Measurements from ENCODE around the gene MISP.

Gene MISP

DNA sequence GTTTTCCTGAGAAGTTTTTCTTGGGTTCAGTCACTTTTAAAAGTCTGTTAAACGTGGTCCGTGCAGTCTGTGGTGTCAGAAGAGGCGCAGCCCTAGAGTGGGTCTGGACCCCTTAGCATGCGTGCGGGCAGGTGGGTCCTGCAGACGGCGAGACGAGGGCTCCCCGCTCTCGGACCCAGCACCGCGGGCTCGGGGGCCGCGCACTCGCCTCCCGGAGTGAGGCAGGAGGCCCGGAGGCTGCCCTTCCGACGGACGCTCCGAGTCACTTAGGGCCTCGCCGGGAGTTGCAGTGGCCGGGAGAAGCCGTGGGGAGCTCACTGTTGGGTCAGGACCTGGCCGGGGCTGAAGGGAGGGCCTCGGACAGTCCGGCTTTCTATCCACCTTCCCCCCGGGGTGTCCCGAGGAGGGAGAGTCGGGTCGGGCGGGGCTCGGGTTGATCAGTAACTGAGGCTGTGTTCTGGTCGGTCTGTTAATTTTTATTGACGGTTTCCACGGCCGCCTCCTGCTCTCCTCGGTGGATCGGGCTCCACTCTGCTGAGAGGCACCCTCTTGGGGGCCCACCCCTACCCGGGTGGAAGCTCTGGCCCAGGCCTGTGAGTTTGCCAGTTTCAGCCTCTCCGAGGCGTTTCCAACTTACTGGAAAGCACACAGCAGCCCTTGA is 47.6 kb downstream of the MISP start:
- peak; percentile 48 for DNase-seq

GRCh38 chr19:799076-799881 is 48.4 kb downstream of the MISP start:
- DNase-seq: peak; percentile 46

- DNase-seq: no peak
Measured at GRCh38 chr19:800360-801029, 49.6 kb downstream of the MISP start.

DNA sequence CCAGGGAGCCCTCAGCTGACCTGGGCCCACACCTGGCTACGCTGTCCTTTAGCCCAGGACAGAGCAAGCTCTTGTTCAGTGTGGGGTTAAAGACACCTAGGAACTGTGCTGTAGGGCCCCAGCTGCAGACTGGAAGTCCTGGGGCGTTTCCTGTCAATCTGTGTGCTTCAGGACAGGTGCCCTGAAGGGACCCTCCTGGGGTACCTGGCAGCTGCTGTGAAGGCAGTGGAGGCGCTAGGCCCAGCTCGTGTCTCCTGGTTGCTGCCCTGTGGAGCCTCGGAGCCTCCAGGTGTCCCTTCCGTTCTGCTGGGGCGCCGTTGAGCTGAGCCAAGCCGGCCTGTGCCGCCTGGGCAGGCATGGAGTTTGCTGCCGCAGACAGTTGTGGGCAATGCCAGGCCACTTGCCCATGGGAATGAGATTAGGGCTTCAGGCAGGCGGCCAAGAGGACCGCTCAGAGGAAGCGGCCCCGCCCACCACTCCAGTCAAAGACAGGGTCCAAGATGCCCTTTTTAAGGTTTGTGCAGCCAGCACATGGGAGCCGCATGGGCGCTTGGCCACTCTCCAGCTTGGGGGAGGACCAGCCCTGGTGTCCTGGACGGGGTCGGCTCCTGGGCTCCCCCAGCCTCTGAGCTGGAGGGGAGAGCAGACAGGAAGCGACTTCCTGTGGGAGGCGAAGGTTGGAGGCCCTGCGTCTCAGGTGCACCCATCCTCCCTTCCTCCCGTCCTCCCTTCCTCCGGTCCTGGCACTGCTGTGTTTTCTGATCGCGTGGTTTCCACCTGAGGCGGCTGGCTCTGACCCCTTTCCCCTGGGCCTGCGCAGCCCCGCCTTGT is 50.3 kb downstream of the MISP start:
- DNase-seq: peak; percentile 70

- DNase-seq: peak; percentile 71
Measured at GRCh38 chr19:801861-802497, 51.1 kb downstream of the MISP start.

DNA sequence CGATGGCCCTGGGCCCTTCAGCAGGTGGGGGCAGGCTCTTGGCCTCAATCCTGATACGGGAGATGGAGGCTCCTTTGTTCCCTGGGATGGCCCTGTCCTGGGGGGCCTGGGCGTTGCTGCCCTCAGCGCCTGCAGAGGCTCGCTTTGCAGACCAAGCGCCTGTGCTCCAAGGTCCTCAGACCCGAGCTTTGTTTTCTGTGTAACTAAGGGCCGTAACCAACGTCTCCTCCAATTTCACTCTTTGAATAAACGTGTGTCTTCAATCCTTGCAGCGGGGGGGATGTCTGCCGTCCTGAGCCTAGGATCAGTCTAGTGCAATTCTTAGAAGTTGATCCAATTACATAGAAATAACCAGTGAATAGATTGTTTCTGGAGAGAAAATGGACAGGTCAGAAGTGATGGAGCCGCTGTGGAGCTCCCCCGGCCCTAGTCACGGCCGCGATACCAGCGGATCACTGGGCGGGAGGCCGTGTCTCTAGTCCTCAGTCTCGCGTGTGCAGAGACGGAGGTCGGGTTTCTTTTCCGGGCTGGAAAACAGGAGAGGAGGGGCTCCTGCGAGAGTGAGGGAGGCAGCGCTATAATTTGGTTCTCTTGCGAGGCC is 51.7 kb downstream of the MISP start:
- DNase-seq: no peak

GRCh38 chr19:803099-803561 is 52.2 kb downstream of the MISP start:
- DNase-seq: no peak

DNA sequence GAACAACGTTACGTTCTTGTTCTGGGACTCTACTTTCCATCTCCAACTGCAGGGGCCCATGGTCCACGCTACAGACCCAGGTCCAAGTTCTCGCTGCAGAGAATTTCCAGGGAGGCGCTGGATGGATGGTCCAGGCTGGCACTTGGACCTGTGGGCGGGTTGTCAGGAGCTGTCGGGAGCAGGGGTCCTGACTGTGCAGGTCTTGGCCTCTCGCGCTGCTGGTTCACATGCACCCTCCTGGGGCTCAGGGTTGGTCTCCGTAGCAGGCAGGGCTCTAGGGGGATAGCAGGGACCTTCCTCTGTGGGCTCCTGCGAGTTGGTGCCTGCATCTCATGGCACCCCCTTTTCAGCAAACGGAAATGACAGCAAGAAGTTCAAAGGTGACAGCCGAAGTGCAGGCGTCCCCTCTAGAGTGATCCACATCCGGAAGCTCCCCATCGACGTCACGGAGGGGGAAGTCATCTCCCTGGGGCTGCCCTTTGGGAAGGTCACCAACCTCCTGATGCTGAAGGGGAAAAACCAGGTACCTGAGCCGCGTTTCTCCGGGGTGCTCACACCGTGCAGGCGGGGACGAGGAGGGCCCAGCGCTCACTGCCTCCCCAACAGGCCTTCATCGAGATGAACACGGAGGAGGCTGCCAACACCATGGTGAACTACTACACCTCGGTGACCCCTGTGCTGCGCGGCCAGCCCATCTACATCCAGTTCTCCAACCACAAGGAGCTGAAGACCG is 52.9 kb downstream of the MISP start:
- peak; percentile 24 for DNase-seq

- DNase-seq: peak; percentile 23
Measured at GRCh38 chr19:804419-805165, 53.7 kb downstream of the MISP start.

- no peak for DNase-seq
Measured at GRCh38 chr19:805166-805551, 54.2 kb downstream of the MISP start.

GRCh38 chr19:805600-806550 is 55.0 kb downstream of the MISP start:
- no peak for DNase-seq

DNA sequence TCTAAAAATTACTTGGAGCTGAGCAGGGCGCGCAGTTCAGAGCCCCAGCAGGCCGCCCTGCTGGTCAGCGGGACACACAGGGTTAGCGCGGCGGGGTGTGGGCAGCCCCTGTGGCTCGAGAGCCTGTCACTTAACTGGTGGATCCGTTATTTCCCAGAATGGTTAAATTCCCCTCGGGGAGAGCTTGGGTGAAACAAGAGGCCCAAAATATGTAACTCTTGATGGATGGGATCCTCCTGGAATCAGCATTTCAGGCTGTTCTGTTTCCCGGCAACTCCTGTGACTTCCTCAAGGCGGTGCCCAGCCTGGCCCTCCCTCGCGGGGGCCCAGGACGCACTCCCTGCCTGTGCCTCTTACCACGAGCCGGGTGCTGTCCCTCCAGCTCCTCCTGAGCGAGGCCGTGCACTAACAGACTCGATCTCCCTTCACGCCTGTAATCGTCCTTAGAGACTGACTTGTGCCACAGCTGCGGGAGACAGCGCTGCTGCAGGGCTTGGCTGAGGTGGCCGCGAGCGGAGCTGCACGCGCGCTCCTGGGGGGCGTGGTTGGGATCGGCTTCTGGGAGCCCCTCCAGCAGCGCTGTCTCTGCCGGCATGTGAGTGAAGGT is 56.0 kb downstream of the MISP start:
- DNase-seq: no peak

GRCh38 chr19:807627-808422 is 56.9 kb downstream of the MISP start:
- no peak for DNase-seq

DNA sequence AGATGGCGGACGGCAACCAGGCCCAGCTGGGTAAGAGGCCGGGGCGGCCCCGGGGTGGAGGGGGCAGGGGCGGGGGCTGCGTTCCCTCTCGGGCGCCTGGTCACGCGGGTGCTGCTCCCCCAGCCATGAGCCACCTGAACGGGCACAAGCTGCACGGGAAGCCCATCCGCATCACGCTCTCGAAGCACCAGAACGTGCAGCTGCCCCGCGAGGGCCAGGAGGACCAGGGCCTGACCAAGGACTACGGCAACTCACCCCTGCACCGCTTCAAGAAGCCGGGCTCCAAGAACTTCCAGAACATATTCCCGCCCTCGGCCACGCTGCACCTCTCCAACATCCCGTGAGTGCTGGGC is 57.5 kb downstream of the MISP start:
- DNase-seq: peak; percentile 23

GRCh38 chr19:810077-810855 is 59.4 kb downstream of the MISP start:
- peak; percentile 34 for DNase-seq

GRCh38 chr19:810883-811489 is 60.1 kb downstream of the MISP start:
- peak; percentile 29 for DNase-seq
